ENCODE data around the gene TRMT61A. TPM values are rescaled to one million over a fixed set of nuclear protein-coding genes. Genes with fewer than 3 reads are reported as not detected.
A peak's percentile ranks its signal among the peaks of the same experiment; 100 is the strongest.

Gene TRMT61A
- total RNA-seq, 1 donor from 2014 or later: 10.0 TPM

DNA sequence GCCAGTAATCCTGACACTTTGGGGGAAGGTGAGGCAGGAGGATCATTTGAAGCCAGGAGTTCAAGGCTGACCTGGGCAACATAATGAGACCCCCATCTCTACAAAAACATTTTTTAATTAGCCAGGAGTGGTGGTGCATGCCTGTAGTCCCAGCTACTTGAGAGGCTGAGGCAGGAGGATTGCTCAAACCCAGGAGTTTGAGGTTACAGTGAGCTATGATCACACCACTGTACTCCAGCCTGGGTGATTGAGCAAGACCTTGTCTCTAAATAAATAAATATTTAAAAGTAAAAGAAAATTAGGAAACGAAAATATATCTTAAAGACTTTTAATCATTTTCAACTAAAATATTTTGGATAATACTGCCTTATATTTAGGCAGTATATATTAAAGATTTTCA, 32.2 kb upstream of the TRMT61A start:
- no peaks in the 10 kb centered on the region for H3K9me3 Mint-ChIP-seq (ENCODE audit: low read depth)
- no peak overlapping the region for H3K4me3 Mint-ChIP-seq (ENCODE audit: unreplicated experiment)
- no peak for TF ChIP-seq CTCF (IDR thresholded peaks at IDR 0.05)
- H3K4me1 Mint-ChIP-seq (ENCODE audit: low read depth): peaks cover 13% of the 10 kb centered on the region
- no peak overlapping the region for H3K27ac Mint-ChIP-seq (ENCODE audit: unreplicated experiment)
- H3K36me3 Mint-ChIP-seq (ENCODE audit: low read depth): peaks cover 9% of the 10 kb centered on the region
- DNase-seq (ENCODE audit: low spot score): no peak
- no peaks in the 10 kb centered on the region for H3K27me3 Mint-ChIP-seq (ENCODE audit: low read depth)

DNA sequence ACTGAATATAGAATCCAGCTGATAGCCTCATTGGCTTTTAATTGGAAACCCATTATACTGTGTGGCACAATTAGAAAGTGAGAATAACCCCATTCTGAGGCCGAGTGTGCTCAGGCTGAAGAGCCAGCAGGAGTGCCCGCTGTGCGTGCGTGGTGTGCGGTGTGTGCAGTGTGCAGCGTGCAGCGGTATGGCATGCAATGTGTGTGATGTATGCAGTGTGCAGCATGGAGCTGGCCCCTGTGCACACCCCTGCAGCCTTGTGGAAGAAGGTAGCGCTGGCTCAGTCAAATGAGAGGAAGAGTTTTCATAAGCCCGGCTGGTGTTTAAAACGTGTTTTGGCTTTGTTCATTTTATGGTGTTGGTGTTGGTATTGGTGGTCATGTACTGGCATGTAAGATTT, 29.3 kb upstream of the TRMT61A start:
- no peak for DNase-seq (ENCODE audit: low spot score)
- TF ChIP-seq CTCF (IDR thresholded peaks at IDR 0.05): no peak
- Mint-ChIP-seq H3K27ac (ENCODE audit: unreplicated experiment) (no peak overlapping the region), H3K9me3 (ENCODE audit: low read depth) (no peaks in the 10 kb centered on the region), H3K36me3 (ENCODE audit: low read depth) (peaks cover 20% of the 10 kb centered on the region), H3K4me3 (ENCODE audit: unreplicated experiment) (no peak overlapping the region), H3K4me1 (ENCODE audit: low read depth) (peaks cover 21% of the 10 kb centered on the region), H3K27me3 (ENCODE audit: low read depth) (no peaks in the 10 kb centered on the region)

GRCh38 chr14:103500148-103500990, 28.6 kb upstream of the TRMT61A start:
- Mint-ChIP-seq H3K27ac (ENCODE audit: unreplicated experiment) (peak overlapping the region; percentile 89), H3K9me3 (ENCODE audit: low read depth) (no peaks in the 10 kb centered on the region), H3K4me1 (ENCODE audit: low read depth) (peaks cover 21% of the 10 kb centered on the region), H3K27me3 (ENCODE audit: low read depth) (no peaks in the 10 kb centered on the region), H3K36me3 (ENCODE audit: low read depth) (peaks cover 27% of the 10 kb centered on the region), H3K4me3 (ENCODE audit: unreplicated experiment) (no peak overlapping the region)
- DNase-seq (ENCODE audit: low spot score): no peak
- peak; percentile 96 for TF ChIP-seq CTCF (IDR thresholded peaks at IDR 0.05)

- Mint-ChIP-seq H3K4me3 (ENCODE audit: unreplicated experiment) (no peak overlapping the region), H3K9me3 (ENCODE audit: low read depth) (no peaks in the 10 kb centered on the region), H3K36me3 (ENCODE audit: low read depth) (peaks cover 29% of the 10 kb centered on the region), H3K4me1 (ENCODE audit: low read depth) (peaks cover 21% of the 10 kb centered on the region), H3K27ac (ENCODE audit: unreplicated experiment) (peak overlapping the region; percentile 41), H3K27me3 (ENCODE audit: low read depth) (no peaks in the 10 kb centered on the region)
- no peak for TF ChIP-seq CTCF (IDR thresholded peaks at IDR 0.05)
- no peak for DNase-seq (ENCODE audit: low spot score)
Observed at GRCh38 chr14:103501041-103501870, 27.7 kb upstream of the TRMT61A start.

DNA sequence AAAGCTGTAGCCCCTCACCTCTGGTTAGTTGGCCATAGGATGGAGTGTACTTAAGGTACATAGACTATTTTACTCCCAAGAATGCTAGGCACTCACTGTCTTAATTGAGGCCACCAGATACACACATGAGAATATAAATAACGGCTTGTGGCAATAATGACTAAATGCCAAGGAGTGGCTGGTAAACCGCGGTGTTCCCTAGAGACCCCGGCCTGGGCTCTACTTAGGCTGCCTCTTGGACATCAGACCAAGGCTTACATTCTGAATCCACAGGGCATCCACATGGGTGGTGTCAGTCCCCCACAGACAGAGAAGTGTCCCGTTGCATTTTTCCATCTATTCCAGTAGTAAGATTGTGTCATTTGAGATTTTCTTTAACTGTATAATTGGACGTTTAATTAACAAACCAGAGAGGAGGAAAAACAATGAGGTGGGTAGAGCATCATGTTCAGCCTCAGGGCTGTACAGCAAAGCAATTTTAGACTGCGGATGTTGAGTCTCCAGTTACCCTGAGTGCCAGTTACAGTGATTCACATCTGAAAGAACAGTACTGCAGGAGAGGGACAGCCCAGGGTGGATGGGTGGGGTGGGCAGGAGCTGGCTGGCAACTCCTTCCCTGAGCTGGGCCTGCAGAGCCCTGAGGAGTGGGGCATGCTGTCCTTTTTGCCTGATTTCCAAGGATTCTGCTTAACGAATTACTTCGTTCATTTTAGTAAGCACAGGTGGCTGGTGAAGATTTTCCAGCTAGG, 26.9 kb upstream of the TRMT61A start:
- no peak for DNase-seq (ENCODE audit: low spot score)

More for the DNA sequence above, 26.9 kb upstream of the TRMT61A start:
- no peak for TF ChIP-seq CTCF (IDR thresholded peaks at IDR 0.05)
- Mint-ChIP-seq H3K4me1 (ENCODE audit: low read depth) (peaks cover 21% of the 10 kb centered on the region), H3K9me3 (ENCODE audit: low read depth) (no peaks in the 10 kb centered on the region), H3K27ac (ENCODE audit: unreplicated experiment) (no peak overlapping the region), H3K36me3 (ENCODE audit: low read depth) (peaks cover 29% of the 10 kb centered on the region), H3K4me3 (ENCODE audit: unreplicated experiment) (no peak overlapping the region), H3K27me3 (ENCODE audit: low read depth) (no peaks in the 10 kb centered on the region)

Data from chondrocyte (in vitro differentiated cells).